Islet precursor cell (in vitro differentiated cells): ENCODE results near the gene SFT2D2.
"Not testable (repeated sequence)": the region's sequence is repeated elsewhere in the genome, so short reads cannot be mapped to it uniquely, and the experiment has no call there.

Experiments
- DNase-seq: peaks from one replicate; pipeline ENCODE4 v3.0.0-alpha.2; 2018

SFT2D2 gene

DNA sequence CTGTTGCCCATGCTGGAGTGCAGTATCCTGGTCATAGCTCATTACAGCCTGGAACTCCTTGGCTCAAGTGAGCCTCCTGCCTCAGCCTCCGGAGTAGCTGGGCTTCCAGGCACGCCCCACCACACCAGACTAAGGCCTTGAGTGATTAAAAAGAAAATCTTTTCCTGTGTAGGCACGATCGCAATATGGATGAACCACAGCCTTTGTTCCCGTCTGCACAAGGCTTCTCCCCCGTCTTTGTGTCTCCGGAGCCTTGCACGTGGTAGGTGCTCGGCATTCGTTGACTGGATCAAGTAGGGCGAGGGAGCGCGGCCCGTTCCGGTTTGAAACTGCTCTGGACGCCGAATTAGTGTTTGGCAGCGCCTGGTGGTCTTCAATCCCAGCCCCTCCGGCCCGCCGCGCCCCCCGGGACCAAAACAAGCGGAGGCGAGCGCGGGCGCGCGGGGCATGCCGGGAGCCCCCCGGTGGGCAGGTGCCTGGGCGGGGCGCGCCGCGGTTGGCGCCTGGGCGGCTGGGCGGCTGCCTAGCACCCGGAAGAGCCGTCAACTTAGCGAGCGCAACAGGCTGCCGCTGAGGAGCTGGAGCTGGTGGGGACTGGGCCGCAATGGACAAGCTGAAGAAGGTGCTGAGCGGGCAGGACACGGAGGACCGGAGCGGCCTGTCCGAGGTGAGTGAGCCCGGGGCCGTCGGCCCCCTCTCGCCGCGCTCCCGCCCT lies at the start of gene SFT2D2:
Gene SFT2D2 (plus strand): TSS at position 529 of the 715 bp plus-strand sequence. CDS start 76 bp downstream, at position 605.
- DNase-seq = peak; percentile 88

DNA sequence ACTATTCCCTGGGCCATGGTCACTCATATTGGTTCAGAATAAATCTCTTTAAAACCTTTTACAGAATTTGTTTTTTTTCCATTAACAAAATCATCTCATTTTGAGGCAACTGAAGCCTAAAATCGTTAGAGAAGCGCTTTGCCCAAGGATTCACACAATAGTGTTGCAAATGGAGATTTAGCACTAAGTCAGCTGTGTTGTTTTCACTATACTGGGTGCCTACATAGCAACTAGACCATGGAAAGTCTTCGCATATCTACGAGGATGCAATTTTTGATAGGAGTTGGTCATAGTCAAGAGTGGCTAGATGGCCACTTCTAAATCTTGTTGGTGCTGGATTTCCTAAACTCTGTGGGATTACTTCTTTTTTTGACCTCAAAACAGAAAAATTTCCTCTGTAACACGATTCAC lies 47.6 kb upstream of the SFT2D2 start:
- DNase-seq = no peak

- peak; percentile 99 for DNase-seq
These were observed 47.0 kb upstream of the SFT2D2 start, which contains the start of gene TIPRL for GRCh38 chr1:168178638-168179437. Gene TIPRL (plus strand): TSS chr1:168178962. CDS start chr1:168179078, 116 bp downstream.

GRCh38 chr1:168179438-168180147 lies 46.2 kb upstream of the SFT2D2 start:
- no peak for DNase-seq

GRCh38 chr1:168180148-168180524 lies 45.7 kb upstream of the SFT2D2 start:
- DNase-seq = no peak

GRCh38 chr1:168181063-168181720 lies 44.6 kb upstream of the SFT2D2 start:
- DNase-seq = not testable (repeated sequence)

GRCh38 chr1:168187177-168187576 lies 38.6 kb upstream of the SFT2D2 start:
- DNase-seq = no peak

- no peak for DNase-seq
These were observed 35.4 kb upstream of the SFT2D2 start for GRCh38 chr1:168190403-168190802.

GRCh38 chr1:168195199-168196135 lies 30.3 kb upstream of the SFT2D2 start:
- no peak for DNase-seq

- no peak for DNase-seq
These were observed 26.7 kb upstream of the SFT2D2 start for GRCh38 chr1:168199056-168199455.

- peak; percentile 76 for DNase-seq
These were observed 22.7 kb upstream of the SFT2D2 start for GRCh38 chr1:168202941-168203654.

- DNase-seq = no peak
These were observed 19.7 kb upstream of the SFT2D2 start for GRCh38 chr1:168206111-168206510.

- not testable (repeated sequence) for DNase-seq
These were observed 18.1 kb upstream of the SFT2D2 start for GRCh38 chr1:168207673-168208072.

GRCh38 chr1:168210312-168210711 lies 15.5 kb upstream of the SFT2D2 start:
- no peak for DNase-seq

DNA sequence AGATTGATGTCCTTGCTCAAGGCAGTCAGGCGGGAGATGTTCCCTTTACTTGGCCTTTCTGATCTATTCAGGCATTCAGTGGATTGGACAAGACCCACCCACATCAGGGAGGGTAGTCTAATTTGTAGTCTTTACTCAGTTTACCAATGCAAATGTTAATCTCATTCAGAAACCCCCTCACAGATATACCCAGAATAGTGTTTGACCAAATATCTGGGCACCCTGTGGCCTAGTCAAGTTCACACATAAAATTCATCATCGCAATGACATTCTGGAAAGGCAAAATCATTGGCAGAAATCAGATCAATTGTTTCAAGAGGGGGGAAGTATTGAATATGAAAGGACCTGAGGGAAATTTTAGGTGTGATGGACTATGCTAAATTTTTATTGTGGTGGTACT lies 12.5 kb upstream of the SFT2D2 start:
- no peak for DNase-seq

DNA sequence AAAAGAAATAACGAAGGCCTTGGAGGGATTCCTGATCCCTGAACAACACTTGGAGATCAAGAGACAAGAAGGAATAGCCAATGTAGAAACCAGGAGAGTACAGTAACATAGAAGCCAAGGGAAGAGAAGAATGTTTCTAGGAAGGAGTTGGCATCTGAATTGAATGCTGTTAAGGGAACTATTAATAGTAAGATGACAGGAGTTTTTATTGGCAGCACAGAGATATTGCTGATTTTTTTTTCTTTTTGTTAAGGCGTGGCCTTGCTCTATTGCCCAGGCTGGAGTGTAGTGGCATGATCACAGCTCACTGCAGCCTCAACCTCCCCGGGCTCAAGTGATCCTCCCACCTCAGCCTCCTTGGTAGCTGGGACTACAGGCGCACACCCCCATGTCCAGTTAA lies 9.6 kb upstream of the SFT2D2 start:
- DNase-seq = no peak

GRCh38 chr1:168217664-168218063 lies 8.1 kb upstream of the SFT2D2 start:
- no peak for DNase-seq

DNA sequence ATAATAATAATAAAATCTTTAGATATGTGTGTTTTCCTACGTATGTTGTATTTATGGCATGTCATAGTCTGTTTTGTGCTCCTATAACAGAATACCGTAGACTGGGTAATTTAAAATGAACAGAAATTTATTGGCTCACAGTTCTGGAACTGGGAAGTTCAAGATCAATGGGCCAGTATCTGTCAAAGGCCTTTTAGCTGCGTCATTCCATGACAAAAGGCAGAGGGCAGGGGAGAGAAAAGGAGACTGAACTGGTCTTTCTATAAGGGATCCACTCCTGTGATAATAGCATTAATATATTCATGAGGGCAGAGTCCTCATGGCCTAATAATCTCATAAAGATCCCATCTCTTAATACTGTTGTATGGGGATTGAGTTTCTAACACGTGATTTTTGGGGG lies 7.1 kb upstream of the SFT2D2 start:
- DNase-seq = no peak

- DNase-seq = no peak
These were observed 5.3 kb upstream of the SFT2D2 start for GRCh38 chr1:168220470-168220871.

DNA sequence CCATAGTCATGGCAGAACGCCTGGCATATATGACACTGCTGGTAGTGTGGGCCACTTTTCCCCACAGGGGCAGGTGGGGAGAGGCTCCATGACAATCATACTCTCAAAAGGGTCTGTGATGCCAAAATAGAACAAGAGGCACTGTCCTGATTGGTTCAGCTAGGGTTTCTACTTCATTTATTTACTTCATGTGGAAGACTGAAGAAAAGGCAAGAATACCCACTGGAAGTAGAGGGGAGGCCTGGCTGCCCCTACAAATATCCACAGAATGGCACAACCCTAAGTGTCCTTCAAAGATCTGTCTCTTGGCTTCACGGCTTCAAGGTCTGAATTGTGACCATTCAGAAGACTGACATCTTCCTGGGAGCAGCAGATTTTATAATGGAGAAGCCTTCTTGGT lies 4.5 kb upstream of the SFT2D2 start:
- DNase-seq = no peak

DNA sequence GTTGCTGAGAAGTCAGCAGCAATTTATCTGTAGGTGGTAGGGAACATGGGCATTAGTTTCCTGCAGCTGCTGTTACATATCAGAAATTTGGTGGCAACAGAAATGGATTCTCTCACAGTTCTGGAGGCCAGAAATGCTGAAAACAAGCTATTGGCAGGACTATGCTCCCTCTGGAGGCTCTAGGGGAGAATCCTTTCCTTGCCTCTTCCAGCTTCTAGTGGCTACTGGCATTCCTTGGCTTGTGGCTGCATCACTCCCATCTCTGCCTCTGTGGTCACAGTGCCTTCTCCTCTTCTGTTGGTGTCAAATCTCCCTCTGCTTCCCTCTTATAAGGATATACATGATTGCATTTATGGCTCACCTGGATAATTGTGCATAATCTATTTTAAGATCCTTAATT lies 2.5 kb upstream of the SFT2D2 start:
- no peak for DNase-seq
